ENCODE data around the gene FAM25A.
"Not testable (repeated sequence)": the region's sequence is repeated elsewhere in the genome, so short reads cannot be mapped to it uniquely, and the experiment has no call there.

The FAM25A gene

GRCh38 chr10:87020056-87020455 lies at the start of gene FAM25A:
TSS of gene FAM25A (plus strand) at chr10:87020294. CDS start at chr10:87020325, 31 bp downstream.
- DNase-seq, result not testable (repeated sequence)

GRCh38 chr10:86970982-86971231 lies 49.2 kb upstream of the FAM25A start:
- no peak for DNase-seq

GRCh38 chr10:86971232-86971991 lies 48.7 kb upstream of the FAM25A start:
- no peak for DNase-seq

GRCh38 chr10:86972613-86973380 lies 47.3 kb upstream of the FAM25A start:
- no peak for DNase-seq

- no peak for DNase-seq
Measured at GRCh38 chr10:86974484-86974883, 45.6 kb upstream of the FAM25A start.

- DNase-seq, result no peak
Measured at GRCh38 chr10:86976362-86977056, 43.6 kb upstream of the FAM25A start.

GRCh38 chr10:86978457-86978856 lies 41.6 kb upstream of the FAM25A start:
- not testable (repeated sequence) for DNase-seq

GRCh38 chr10:86979296-86979818 lies 40.7 kb upstream of the FAM25A start:
- DNase-seq, result no peak

- DNase-seq, result no peak
Measured at GRCh38 chr10:86979977-86980448, 40.1 kb upstream of the FAM25A start.

- not testable (repeated sequence) for DNase-seq
Measured at GRCh38 chr10:86981020-86981419, 39.1 kb upstream of the FAM25A start.

- DNase-seq, result no peak
Measured at GRCh38 chr10:86981716-86982115, 38.4 kb upstream of the FAM25A start.

GRCh38 chr10:86984498-86984897 lies 35.6 kb upstream of the FAM25A start:
- not testable (repeated sequence) for DNase-seq

- no peak for DNase-seq
Measured at GRCh38 chr10:86988520-86988919, 31.6 kb upstream of the FAM25A start.

- not testable (repeated sequence) for DNase-seq
Measured at GRCh38 chr10:86991362-86991761, 28.7 kb upstream of the FAM25A start.

GRCh38 chr10:86992456-86992855 lies 27.6 kb upstream of the FAM25A start:
- no peak for DNase-seq

GRCh38 chr10:86992929-86993328 lies 27.2 kb upstream of the FAM25A start:
- no peak for DNase-seq

- DNase-seq, result not testable (repeated sequence)
Measured at GRCh38 chr10:86999802-87000403, 20.2 kb upstream of the FAM25A start.

GRCh38 chr10:87000491-87000890 lies 19.6 kb upstream of the FAM25A start:
- no peak for DNase-seq

GRCh38 chr10:87007124-87007523 lies 13.0 kb upstream of the FAM25A start:
- DNase-seq, result not testable (repeated sequence)

- DNase-seq, result not testable (repeated sequence)
Measured at GRCh38 chr10:87007674-87008073, 12.4 kb upstream of the FAM25A start.

- not testable (repeated sequence) for DNase-seq
Measured at GRCh38 chr10:87008303-87008702, 11.8 kb upstream of the FAM25A start.

GRCh38 chr10:87009134-87009696 lies 10.9 kb upstream of the FAM25A start:
- DNase-seq, result not testable (repeated sequence)

GRCh38 chr10:87013528-87013927 lies 6.6 kb upstream of the FAM25A start:
- not testable (repeated sequence) for DNase-seq
